ENCODE data around the gene RPS16. TPM values are rescaled to one million over a fixed set of nuclear protein-coding genes. Genes with fewer than 3 reads are reported as not detected.

Gene RPS16
- total and polyA plus RNA-seq, 10 donors: 1,378 to 5,747 (median 1,790) TPM

GRCh38 chr19:39411081-39411831, 24.5 kb downstream of the RPS16 start:
- peak overlapping the region; percentile 0 to 98 (median 75) for H3K4me3 ChIP-seq
- DNase-seq: peak; percentile 83
- intact Hi-C loops (cut with DNase I; ENCODE audit: low total_unique reads): loop anchor here (10.0 kb wide), 1 partner anchor 66 kb away; the partner anchor contains the start of gene SAMD4B
- TF ChIP-seq POLR2AphosphoS5 (IDR thresholded peaks at IDR 0.05): peak; percentile 9 to 93 (median 78)
- TF ChIP-seq CTCF (IDR thresholded peaks at IDR 0.05 in 8 of 11, conservative IDR thresholded peaks at IDR 0.05 in 3 of 11): no peak
- peak in 2 of 3 donors; percentile 4 to 19 for TF ChIP-seq POLR2A (IDR thresholded peaks at IDR 0.05)
- H3K9me3 ChIP-seq: no peaks in the 10 kb centered on the region
- peaks cover 4 to 37% (median 16%) of the 10 kb centered on the region in 6 donors for H3K36me3 ChIP-seq
- H3K27me3 ChIP-seq (replicated peaks in 1 of 7): peaks cover 0 to 4% (median 0%) of the 10 kb centered on the region in 7 donors
- H3K27ac ChIP-seq: peak overlapping the region; percentile 88 to 100 (median 99)
- H3K4me1 ChIP-seq: peaks cover 22 to 74% (median 54%) of the 10 kb centered on the region in 6 donors
- WGBS, 5 donors: 19 to 24% (median 20%) methylated on average over 9 of the region's 9 CpGs

- H3K4me3 ChIP-seq: peak overlapping the region in 7 of 8 donors; percentile 74 to 100 (median 96)
- H3K27ac ChIP-seq: peak overlapping the region; percentile 88 to 100 (median 99)
- no peak for DNase-seq
- H3K27me3 ChIP-seq (replicated peaks in 1 of 7): peaks cover 0 to 4% (median 0%) of the 10 kb centered on the region in 7 donors
- TF ChIP-seq CTCF (IDR thresholded peaks at IDR 0.05 in 8 of 11, conservative IDR thresholded peaks at IDR 0.05 in 3 of 11): no peak
- TF ChIP-seq POLR2AphosphoS5 (IDR thresholded peaks at IDR 0.05): no peak
- no peak for TF ChIP-seq POLR2A (IDR thresholded peaks at IDR 0.05)
- H3K9me3 ChIP-seq: no peaks in the 10 kb centered on the region
- H3K4me1 ChIP-seq: peaks cover 27 to 74% (median 56%) of the 10 kb centered on the region in 6 donors
- intact Hi-C loops (cut with DNase I; ENCODE audit: low total_unique reads): loop anchor here (10.0 kb wide), 1 partner anchor 66 kb away; the partner anchor contains the start of gene SAMD4B
- peaks cover 4 to 32% (median 16%) of the 10 kb centered on the region in 6 donors for H3K36me3 ChIP-seq
- WGBS, 5 donors: 52 to 83% (median 59%) methylated on average over 1 of the region's 1 CpG
These were observed 25.0 kb downstream of the RPS16 start for GRCh38 chr19:39410831-39411080.

GRCh38 chr19:39410017-39410830, 25.5 kb downstream of the RPS16 start:
- intact Hi-C loops (cut with DNase I; ENCODE audit: low total_unique reads): loop anchor here (10.0 kb wide), 1 partner anchor 65 kb away; the partner anchor contains the start of gene SAMD4B
- H3K4me3 ChIP-seq: peak overlapping the region; percentile 74 to 100 (median 96)
- peak; percentile 95 for DNase-seq
- peak overlapping the region; percentile 88 to 100 (median 99) for H3K27ac ChIP-seq
- TF ChIP-seq POLR2AphosphoS5 (IDR thresholded peaks at IDR 0.05): peak; percentile 83 to 90 (median 85)
- TF ChIP-seq POLR2A (IDR thresholded peaks at IDR 0.05): peak in 1 of 3 donors; percentile 23
- TF ChIP-seq CTCF (IDR thresholded peaks at IDR 0.05 in 8 of 11, conservative IDR thresholded peaks at IDR 0.05 in 3 of 11): peak in 3 of 11 experiments; percentile 3 to 27 (median 5)
- H3K9me3 ChIP-seq: no peaks in the 10 kb centered on the region
- peaks cover 0 to 4% (median 0%) of the 10 kb centered on the region in 7 donors for H3K27me3 ChIP-seq (replicated peaks in 1 of 7)
- peaks cover 4 to 26% (median 16%) of the 10 kb centered on the region in 6 donors for H3K36me3 ChIP-seq
- 2 to 3% (median 2%) methylated on average over 34 to 35 of the region's 35 CpGs for WGBS, 5 donors
- peaks cover 32 to 74% (median 60%) of the 10 kb centered on the region in 6 donors for H3K4me1 ChIP-seq

All from spleen (tissue), 11 donors.